ENCODE results near the gene STUB1.

- TF ChIP-seq EZH2 (IDR thresholded peaks at IDR 0.05; ENCODE audit: low read length, missing control alignments): no peak
- TF ChIP-seq CTCF (conservative IDR thresholded peaks at IDR 0.05 in 1 of 2, IDR thresholded peaks at IDR 0.05 in 1 of 2; ENCODE audit: low read depth in 1 of 2, low read length in 2 of 2): no peak
Observed at GRCh38 chr16:645852-646678, 34.1 kb upstream of the STUB1 start.

Measured in fibroblast of lung (primary cell).